Measurements from ENCODE around the gene NAT10. TPM values are rescaled to one million over a fixed set of nuclear protein-coding genes. Genes with fewer than 3 reads are reported as not detected.
A peak's percentile ranks its signal among the peaks of the same experiment; 100 is the strongest.

Gene NAT10
- polyA plus RNA-seq, 1 of the 3 experiments (the other 2 are of a cell fraction): 31.0 TPM

DNA sequence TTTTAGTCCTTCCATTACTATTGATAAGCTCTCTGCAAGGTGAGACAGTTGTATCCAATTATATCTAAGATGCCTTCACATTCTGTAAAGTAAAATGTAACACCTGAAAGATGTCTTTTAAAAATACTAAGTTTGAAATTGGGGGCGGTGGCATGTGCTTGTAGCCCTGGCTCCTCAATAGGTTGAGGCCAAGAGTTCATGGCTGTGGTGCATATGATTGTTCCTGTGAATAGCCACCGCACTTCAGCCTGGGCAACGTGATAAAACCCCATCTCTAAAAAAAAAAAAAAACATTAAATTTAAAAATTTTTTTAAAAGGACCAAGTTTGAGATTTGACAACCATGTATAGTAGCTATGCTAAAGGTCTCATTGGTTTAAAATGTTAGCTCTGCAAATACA is 33.4 kb upstream of the NAT10 start:
- no peak overlapping the region for H3K9ac ChIP-seq
- POLR2A ChIA-PET: interaction anchor here (0.8 kb wide), 1 partner anchor 12 kb away, joined by 4 read pairs; no protein-coding TSS in a partner anchor
- TF ChIP-seq MXI1 (IDR thresholded peaks at IDR 0.05; ENCODE audit: low read depth, low read length): no peak
- TF ChIP-seq TCF12 (IDR thresholded peaks at IDR 0.05): no peak
- TF ChIP-seq YY1 (IDR thresholded peaks at IDR 0.05; ENCODE audit: low read depth): no peak
- TF ChIP-seq FOXM1 (IDR thresholded peaks at IDR 0.05; ENCODE audit: low read depth): no peak
- TF ChIP-seq ZBTB33 (IDR thresholded peaks at IDR 0.05; ENCODE audit: borderline replicate concordance, low read depth): no peak
- no peak for TF ChIP-seq JUND (IDR thresholded peaks at IDR 0.05)
- no peak for TF ChIP-seq SIN3A (IDR thresholded peaks at IDR 0.05; ENCODE audit: borderline replicate concordance, low read depth, low read length)
- TF ChIP-seq TAF1 (IDR thresholded peaks at IDR 0.05; ENCODE audit: borderline replicate concordance, low read depth, low read length): no peak
- no peak for TF ChIP-seq RFX5 (IDR thresholded peaks at IDR 0.05; ENCODE audit: low read length)
- TF ChIP-seq EZH2phosphoT487 (IDR thresholded peaks at IDR 0.05; ENCODE audit: borderline replicate concordance, low read depth): no peak
- no peak for TF ChIP-seq IRF3 (IDR thresholded peaks at IDR 0.05; ENCODE audit: low read depth, low read length)
- TF ChIP-seq, protein P1, sequence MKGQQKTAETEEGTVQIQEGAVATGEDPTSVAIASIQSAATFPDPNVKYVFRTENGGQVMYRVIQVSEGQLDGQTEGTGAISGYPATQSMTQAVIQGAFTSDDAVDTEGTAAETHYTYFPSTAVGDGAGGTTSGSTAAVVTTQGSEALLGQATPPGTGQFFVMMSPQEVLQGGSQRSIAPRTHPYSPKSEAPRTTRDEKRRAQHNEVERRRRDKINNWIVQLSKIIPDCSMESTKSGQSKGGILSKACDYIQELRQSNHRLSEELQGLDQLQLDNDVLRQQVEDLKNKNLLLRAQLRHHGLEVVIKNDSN (IDR thresholded peaks at IDR 0.05; ENCODE audit: borderline replicate concordance, low read depth): no peak
- no peak for TF ChIP-seq FOSL2 (IDR thresholded peaks at IDR 0.05; ENCODE audit: borderline replicate concordance, low read depth)
- H3K27me3 ChIP-seq (ENCODE audit: insufficient read depth): no peaks in the 10 kb centered on the region
- CTCF ChIA-PET: interaction anchor here (1.3 kb wide), 1 partner anchor 75 kb away, joined by 4 read pairs; no protein-coding TSS in a partner anchor
- no peak overlapping the region for H3K27ac ChIP-seq (ENCODE audit: low read depth in 2 of 2, low read length in 1 of 2)
- H3K36me3 ChIP-seq (replicated peaks in 1 of 2; ENCODE audit: control insufficient read depth in 1 of 2, insufficient read depth in 2 of 2, low read length in 1 of 2): peaks cover 37 to 62% of the 10 kb centered on the region in 2 experiments
- H3K4me2 ChIP-seq: no peak overlapping the region
- peaks cover 90% of the 10 kb centered on the region for H3K79me2 ChIP-seq (ENCODE audit: insufficient read depth)
- no peak overlapping the region for H2AFZ ChIP-seq (ENCODE audit: low read depth)
- no peaks in the 10 kb centered on the region for H3K9me3 ChIP-seq
- H3F3A ChIP-seq (replicated peaks; ENCODE audit: insufficient read depth): peaks cover 41% of the 10 kb centered on the region
- 91% methylated on average over 3 of the region's 3 CpGs for WGBS (ENCODE audit: low lambda C conversion rate)
- no peak for DNase-seq
- H3K4me1 ChIP-seq (ENCODE audit: control insufficient read depth in 1 of 2, insufficient read depth in 2 of 2, low read depth in 1 of 2, low read length in 1 of 2): peaks cover 0 to 66% of the 10 kb centered on the region in 2 experiments; a peak in 2 of 4 replicates
- peaks cover 97% of the 10 kb centered on the region for H4K20me1 ChIP-seq (ENCODE audit: insufficient read depth)
- H3K4me3 ChIP-seq (ENCODE audit: low read depth in 2 of 2, low read length in 1 of 2): no peak overlapping the region
- H3K9me2 ChIP-seq: no peaks in the 10 kb centered on the region; the same call in 1 of the 2 replicates

GRCh38 chr11:34072832-34073231 is 32.6 kb upstream of the NAT10 start:
- WGBS (ENCODE audit: low lambda C conversion rate): 86% methylated on average over 2 of the region's 2 CpGs
- H3K36me3 ChIP-seq (replicated peaks in 1 of 2; ENCODE audit: control insufficient read depth in 1 of 2, insufficient read depth in 2 of 2, low read length in 1 of 2): peaks cover 45 to 69% of the 10 kb centered on the region in 2 experiments
- no peak overlapping the region for H3K4me2 ChIP-seq
- H3K4me3 ChIP-seq (ENCODE audit: low read depth in 2 of 2, low read length in 1 of 2): no peak overlapping the region
- peaks cover 90% of the 10 kb centered on the region for H3K79me2 ChIP-seq (ENCODE audit: insufficient read depth)
- H3F3A ChIP-seq (replicated peaks; ENCODE audit: insufficient read depth): peaks cover 37% of the 10 kb centered on the region
- no peak overlapping the region for H3K9ac ChIP-seq
- H4K20me1 ChIP-seq (ENCODE audit: insufficient read depth): peaks cover 96% of the 10 kb centered on the region
- H3K9me2 ChIP-seq: no peaks in the 10 kb centered on the region; the same call in 1 of the 2 replicates
- no peaks in the 10 kb centered on the region for H3K27me3 ChIP-seq (ENCODE audit: insufficient read depth)
- POLR2A ChIA-PET: no interaction called here
- CTCF ChIA-PET: no interaction called here
- H3K9me3 ChIP-seq: no peaks in the 10 kb centered on the region
- H3K27ac ChIP-seq (ENCODE audit: low read depth in 2 of 2, low read length in 1 of 2): peak overlapping the region in 1 of 2 experiments; percentile 2; a peak in 1 of 4 replicates
- no peak for TF ChIP-seq YY1 (IDR thresholded peaks at IDR 0.05; ENCODE audit: low read depth)
- TF ChIP-seq IRF3 (IDR thresholded peaks at IDR 0.05; ENCODE audit: low read depth, low read length): no peak
- TF ChIP-seq CHD2 (IDR thresholded peaks at IDR 0.05; ENCODE audit: low read length, partially characterized antibody): no peak
- no peak for TF ChIP-seq GABPA (IDR thresholded peaks at IDR 0.05; ENCODE audit: low read depth)
- no peak for TF ChIP-seq EZH2phosphoT487 (IDR thresholded peaks at IDR 0.05; ENCODE audit: borderline replicate concordance, low read depth)
- no peak for TF ChIP-seq RAD21 (IDR thresholded peaks at IDR 0.05; ENCODE audit: low read length)
- no peak for TF ChIP-seq MAX (IDR thresholded peaks at IDR 0.05; ENCODE audit: low read depth)
- TF ChIP-seq TEAD4 (IDR thresholded peaks at IDR 0.05; ENCODE audit: borderline replicate concordance, insufficient read depth): no peak
- TF ChIP-seq JUND (IDR thresholded peaks at IDR 0.05): no peak
- no peak for TF ChIP-seq NRF1 (IDR thresholded peaks at IDR 0.05; ENCODE audit: low read depth, low read length)
- no peak for DNase-seq
- no peak overlapping the region for H2AFZ ChIP-seq (ENCODE audit: low read depth)
- peaks cover 0 to 64% of the 10 kb centered on the region in 2 experiments; a peak in 2 of 4 replicates for H3K4me1 ChIP-seq (ENCODE audit: control insufficient read depth in 1 of 2, insufficient read depth in 2 of 2, low read depth in 1 of 2, low read length in 1 of 2)

Data from SK-N-SH (cell line).